HG03378 (cell line): ENCODE data around the gene HK3.
"Not testable (repeated sequence)": the region's sequence is repeated elsewhere in the genome, so short reads cannot be mapped to it uniquely, and the experiment has no call there.

Experiments
- ATAC-seq: cut with Tn5 transposase; IDR thresholded peaks from one replicate; pipeline ENCODE4 v1.9.1; 2021; ENCODE audit warnings: mild to moderate bottlenecking, moderate library complexity; ENCODE audit not compliant: unreplicated experiment

The HK3 gene

DNA sequence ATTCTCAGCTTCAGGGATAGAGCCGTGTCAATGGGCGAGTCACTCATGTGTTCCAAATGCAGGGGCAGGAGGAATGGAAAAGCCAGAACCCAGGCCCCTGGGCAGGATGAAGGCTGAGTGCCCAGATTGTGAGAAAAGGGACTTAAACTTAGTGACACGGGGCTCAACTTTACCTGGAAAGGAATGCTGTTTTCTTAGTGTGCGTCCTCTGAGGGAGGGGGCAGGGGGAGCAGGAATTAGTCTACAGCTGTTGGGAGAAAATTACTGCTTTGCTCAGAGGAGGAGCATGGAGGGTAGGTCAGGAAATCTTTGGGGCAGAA is 14.6 kb downstream of the HK3 start:
- ATAC-seq = no peak

DNA sequence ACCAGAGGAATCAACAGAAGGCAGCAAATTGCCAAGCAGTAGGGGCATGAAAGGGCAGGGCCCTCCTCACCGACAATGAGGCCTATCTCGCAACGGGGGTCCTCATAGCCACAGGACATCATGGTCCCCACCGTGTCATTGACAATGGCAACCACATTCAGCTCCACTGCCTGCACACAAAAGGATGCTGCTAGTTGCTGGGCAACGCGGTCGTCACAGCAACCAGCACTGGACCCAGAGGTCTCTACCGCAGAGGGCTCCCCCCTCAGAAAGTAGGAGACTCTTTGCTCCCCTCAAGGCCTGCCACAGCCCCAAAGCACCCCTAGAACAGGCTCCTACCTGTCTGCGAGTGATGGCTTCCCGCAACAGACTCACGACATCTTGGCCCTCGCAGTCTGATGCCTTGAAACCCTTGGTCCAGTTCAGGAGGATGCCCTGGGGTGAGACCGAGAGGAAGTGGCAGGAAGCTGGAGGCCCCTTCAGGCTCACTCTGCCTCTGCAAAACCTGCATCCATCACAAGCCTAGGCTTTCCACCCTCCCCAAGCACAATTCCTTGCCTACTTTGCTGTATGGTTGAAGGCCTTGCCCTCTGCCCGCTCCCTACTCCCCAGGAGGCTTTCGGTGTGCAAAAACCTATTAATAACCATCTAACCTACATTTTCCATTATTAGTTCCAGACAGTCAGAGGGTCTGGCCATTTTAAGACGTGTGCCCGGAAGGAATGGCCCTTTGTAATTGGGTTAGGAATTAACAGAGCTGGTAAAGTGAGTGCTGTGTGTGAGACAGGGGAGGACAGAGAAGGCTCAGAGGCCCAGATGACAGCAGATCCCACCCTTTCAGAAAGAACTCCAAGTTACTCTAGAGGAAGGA is 15.2 kb downstream of the HK3 start:
- no peak for ATAC-seq

DNA sequence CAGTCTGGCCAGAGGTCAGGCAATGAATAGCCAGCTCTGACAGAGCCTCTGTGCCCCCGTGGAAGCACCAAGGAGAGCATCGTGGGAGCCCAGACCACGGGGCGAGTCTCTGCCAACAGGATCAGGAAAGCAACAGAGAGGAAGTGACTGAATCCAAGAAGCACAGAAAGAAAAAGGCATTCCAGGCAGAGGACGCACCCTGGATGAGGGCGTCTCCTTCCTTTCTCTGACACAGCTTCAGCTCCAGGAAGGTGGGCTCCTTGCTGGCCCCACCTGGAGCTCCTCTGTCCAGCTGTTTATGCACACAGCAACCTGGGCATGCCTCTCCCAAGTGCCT is 16.6 kb downstream of the HK3 start:
- no peak for ATAC-seq

DNA sequence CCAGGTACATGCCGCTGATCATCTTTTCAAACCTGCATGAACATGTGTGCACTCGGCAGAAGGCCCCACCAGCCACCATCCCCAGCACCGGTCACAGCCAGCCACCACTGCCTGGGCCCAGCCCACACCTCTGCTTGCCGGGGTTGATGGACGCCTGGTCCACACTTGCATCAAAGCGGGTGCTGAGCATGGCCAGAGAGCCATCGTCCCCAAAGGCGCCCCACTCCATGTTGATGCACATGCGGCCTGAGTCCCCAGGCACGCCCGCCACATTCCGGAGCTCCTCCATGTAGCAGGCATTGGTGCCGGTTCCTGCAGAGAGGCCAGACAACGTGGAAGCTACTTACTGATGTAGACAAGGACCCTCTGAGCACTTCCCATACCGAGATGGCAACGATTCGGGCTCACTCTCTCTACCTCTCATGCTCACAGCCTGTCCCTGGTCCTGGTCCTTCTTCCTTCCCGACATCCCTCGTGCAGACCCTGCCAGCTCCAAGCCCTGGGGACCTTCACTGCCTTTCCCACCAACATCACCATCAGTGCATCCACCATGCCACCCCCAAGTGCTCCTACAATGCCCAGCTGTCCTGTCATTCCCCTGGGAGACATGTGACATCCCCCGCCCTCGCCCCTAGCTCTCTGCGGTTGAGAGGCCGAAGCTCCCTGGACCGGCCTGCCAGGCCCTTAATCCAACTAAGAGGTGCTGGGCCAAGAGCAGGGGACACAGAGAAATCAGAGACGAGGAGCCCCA is 17.2 kb downstream of the HK3 start:
- no peak for ATAC-seq

DNA sequence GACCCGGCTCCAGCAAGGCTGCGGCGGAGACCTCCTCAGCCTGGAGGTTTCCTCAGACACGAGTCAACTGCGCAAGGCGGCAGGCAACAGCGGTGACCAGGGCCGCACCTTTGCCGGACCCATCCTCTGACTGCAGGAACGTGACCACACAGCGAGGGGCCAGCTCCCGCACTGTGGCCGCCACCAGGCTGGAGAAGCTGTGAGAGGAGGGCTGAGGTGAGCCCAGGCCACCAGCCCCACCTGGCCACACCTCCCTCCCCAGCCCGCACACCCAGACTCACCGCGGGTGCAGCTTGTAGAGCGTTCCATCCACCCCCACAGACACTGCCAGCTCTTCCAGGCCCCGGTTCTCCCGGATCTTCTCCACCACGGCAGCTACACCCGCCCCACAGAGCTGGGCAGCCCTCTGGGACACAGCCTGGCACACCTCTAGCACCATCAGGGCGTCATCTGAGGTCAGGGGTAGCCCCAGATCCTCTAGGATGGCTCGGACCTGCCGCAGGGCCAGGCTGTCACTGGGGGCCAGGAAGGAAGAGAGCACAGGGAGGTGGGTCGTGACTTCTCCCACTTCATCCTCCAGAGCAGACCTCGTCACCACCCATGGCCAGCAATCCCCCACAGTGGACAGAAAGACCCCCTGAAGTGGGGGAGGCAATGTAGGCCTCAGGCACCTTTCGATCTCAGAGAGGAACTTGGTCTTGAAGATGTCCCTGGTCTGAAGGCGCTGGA is 18.0 kb downstream of the HK3 start:
- ATAC-seq = no peak

DNA sequence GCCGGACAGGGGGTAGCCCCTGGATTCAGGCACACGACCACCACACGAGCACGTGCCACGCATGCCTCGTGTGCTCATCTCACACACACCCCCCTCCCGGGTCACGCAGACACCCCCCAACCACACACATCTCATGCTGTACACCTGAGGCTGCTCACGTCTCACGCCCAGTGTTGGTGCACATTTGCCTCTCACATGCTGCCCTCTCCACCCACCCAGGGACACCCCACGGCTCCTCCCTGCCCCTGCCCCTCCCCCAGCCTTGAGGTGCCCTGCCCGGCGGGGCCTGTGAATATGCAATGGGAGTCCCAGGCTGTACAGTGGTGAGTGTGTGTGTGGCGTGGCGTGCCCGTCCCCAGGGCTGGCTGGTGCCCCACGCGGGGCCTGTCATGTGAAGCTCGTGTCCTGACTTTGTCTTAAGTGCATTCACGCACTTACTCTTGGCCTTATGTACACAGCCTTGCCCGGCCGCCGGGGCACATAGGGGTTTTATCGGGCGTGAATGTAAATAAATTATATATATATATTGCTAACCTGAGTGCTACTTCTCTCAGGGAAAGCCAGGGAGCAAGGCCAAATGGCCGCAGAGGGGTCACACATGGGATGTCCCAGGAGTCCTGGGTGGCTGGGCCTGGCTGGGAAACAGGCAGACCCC is 18.7 kb downstream of the HK3 start:
- no peak for ATAC-seq

DNA sequence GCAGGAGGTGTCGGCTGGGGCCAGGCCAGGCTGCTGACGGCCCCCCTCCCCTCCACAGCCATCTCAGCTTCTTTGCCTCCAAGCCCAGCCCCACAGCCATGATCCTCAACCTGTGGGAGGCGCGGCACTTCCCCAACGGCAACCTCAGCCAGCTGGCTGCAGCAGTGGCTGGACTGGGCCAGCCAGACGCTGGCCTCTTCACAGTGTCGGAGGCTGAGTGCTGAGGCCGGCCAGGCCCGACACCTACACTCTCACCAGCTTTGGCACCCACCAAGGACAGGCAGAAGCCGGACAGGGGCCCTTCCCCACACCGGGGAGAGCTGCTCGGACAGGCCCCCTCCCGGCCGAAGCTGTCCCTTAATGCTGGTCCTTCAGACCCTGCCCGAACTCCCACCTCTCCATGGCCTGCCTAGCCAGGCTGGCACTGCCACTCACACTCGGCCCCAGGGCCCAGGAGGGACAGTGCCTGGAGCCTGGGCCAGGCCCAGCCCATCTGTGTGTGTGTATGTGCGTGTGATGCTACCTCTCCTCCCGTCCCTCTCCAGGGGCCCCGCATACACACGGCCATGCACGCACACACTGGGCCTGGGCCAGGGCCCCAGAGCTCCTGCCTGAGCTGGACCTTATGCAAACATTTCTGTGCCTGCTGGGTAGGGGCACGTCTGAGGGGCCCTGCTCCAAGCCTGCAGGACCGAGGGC is 19.3 kb downstream of the HK3 start:
- no peak for ATAC-seq

DNA sequence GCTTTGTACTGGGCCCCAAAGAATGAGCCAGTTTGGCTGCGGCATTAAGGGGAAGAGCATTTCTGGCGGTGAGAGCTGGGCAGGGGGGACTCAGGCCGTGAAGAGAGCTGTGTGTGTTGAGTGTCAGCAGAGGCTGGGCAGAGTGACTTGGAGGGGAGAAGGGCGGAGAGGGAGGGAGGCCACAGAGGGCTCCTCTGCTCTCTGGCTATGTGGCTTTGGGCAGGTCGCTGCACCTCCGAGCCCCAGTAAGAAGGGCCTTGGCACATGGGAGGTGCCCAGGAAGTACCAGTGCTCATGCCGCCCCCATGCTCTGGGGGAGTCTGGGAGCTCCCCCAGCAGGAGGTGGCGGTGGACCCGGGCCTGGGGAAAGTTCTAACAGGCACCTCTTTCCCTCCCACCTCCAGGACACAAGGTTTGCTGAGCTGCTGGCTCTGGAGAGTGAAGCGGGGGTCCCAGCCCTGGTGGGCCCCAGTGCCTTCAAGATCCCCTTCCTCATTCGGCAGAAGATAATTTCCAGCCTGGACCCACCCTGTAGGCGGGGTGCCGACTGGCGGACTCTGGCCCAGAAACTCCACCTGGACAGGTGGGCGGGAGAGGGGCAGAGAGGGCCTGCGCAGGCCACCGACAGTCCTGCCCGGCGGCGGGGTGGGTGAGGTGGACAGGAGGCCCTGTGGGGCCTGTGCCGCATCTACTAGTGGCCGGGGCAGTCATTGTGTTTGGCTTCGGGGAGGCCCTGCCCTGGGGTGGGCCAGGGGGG is 20.1 kb downstream of the HK3 start:
- ATAC-seq = no peak

DNA sequence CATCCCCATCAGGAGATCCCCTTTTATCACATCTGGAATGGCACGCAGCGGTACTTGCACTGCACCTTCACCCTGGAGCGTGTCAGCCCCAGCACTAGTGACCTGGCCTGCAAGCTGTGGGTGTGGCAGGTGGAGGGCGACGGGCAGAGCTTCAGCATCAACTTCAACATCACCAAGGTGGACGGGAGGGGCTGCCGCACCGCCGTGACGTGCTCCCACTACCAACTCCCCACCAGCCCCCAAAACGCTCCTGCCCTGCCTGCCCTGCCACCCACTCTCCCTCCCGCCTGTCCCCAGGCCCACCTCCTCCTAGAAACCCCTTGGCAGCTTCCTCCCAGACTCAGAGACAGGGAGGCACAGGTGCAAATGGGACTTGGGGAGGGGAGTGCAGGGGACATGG is 20.7 kb downstream of the HK3 start:
- no peak for ATAC-seq

DNA sequence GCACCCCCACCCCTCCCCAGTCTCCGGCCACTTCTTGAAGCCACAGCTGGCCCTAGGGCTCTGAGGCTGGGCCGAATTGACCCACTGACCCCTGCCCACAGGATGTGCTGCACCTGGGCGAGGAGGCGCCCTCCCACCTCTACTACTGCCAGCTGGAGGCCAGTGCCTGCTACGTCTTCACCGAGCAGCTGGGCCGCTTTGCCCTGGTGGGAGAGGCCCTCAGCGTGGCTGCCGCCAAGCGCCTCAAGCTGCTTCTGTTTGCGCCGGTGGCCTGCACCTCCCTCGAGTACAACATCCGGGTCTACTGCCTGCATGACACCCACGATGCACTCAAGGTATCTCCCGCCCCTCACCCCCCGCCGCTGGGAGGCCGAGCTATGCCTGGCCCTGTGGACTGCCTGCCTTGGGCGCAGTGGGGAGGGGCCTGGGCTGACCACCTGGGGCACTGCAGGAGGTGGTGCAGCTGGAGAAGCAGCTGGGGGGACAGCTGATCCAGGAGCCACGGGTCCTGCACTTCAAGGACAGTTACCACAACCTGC is 21.3 kb downstream of the HK3 start:
- no peak for ATAC-seq

DNA sequence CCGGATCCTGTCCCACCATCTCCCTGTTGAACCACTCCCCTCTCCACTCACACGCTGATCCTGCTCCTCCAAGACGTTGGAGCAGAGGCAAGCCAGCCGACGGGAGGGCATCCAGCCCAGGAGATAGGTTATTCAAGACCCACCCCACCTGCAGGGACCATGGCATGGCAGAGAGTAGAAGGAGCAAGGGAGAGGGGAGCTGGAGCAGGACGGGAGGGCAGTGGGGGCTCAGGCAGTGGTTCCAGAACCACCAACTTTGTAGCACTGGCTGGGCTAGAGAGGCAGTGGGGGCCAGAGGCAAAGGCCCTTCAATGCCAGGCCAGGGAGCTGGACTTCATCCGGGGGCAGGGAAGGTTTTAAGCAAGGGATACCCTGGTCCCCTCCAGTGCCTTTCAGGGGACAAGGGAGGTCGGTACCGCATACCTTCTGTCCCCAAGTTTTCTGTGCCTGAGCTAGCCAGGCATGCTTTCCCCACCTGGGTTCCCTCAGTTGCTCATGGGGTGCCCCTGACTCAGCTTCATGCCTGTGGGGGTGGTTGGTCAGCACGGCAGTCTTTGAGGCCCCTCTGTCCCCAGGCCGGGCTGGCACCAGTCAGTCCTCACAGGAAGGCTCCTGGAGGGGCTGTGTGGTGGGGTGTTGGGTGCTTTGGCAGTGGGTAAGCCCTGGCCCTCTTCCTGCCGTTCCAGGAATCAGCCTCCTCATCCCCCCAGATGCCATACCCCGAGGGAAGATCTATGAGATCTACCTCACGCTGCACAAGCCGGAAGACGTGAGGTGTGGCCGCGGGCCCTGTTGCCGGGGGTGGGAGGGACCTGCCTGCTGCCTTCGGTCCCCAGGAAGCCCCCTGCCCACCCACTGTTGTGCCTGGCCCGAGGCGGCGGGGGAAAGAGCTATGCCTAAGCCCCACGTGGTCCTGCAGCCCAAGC is 22.4 kb downstream of the HK3 start:
- ATAC-seq = no peak

DNA sequence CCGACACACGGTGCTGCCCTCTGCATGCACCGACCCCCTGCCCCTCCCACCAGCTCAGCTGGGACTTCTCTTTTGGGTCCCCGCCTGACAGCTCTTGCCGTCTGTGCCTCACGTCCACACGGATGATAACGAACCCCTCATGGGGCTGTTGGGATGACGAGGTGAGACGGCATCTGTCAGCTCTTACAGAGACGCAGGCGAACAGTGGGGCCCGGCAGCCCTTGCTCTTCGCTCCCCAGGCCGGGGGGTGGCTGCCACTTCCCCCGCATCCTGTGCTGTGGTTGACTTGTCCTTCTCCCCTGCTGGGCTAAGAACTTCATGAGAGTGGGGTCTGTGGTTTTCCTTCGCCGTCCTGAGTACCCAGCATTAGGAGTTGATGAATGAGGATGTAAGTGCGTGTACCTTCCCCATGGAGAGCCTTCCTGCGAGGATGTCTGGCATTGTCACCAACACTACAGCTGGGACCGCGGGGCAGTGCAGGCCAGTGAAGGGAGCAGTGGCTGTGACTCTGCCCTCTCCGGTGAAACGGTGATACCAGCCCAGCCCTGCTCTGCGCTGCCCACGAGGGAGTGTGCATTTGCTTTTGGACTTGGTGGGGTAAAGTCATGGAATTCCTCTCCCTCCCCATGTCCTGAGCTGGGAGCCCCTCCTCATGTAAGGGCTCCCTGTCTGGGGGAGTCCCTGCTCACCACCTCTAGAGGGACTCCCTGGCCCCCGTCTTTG is 23.2 kb downstream of the HK3 start:
- no peak for ATAC-seq

DNA sequence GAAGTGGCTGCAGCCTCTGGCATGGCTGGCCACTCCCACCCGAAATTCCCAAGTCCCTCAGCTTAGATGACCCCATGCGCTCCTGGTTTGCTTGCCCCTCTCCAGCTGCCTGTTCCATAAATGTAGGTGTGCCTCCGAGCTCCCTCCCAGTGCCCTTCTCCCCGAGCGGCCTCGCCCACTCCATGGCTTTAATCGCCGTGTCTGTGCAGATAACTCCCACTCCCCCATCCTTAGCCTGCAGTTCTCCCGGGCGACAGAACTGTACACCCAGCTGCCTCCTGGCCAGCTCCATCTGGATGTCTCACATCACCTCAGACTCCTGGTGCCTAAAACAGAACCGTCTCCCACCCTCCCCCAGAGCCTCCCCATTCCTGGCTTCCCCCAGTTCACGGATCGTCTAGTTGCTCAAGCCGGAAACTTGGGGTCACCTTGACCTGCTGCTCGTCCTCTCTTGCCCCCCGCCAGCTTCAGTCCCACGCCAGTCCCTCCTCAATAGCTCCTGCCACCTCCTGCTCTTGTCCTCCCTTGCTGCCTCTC is 24.1 kb downstream of the HK3 start:
- no peak for ATAC-seq

DNA sequence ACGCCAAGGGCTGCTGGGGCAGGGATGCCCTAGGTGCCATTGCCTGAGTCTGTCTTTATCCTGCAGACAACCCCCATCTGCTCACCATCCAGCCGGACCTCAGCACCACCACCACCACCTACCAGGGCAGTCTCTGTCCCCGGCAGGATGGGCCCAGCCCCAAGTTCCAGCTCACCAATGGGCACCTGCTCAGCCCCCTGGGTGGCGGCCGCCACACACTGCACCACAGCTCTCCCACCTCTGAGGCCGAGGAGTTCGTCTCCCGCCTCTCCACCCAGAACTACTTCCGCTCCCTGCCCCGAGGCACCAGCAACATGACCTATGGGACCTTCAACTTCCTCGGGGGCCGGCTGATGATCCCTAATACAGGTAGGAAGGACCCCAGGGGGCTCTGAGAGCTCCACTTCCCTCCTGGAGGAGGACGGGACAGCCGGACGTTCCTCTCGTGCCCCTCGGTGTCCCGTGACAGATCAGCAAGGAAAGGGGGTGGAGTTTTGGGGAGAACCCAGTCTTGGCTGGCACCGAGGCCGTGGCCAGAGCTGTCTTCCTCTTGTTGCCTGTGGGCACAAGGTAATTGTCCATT is 24.9 kb downstream of the HK3 start:
- no peak for ATAC-seq

DNA sequence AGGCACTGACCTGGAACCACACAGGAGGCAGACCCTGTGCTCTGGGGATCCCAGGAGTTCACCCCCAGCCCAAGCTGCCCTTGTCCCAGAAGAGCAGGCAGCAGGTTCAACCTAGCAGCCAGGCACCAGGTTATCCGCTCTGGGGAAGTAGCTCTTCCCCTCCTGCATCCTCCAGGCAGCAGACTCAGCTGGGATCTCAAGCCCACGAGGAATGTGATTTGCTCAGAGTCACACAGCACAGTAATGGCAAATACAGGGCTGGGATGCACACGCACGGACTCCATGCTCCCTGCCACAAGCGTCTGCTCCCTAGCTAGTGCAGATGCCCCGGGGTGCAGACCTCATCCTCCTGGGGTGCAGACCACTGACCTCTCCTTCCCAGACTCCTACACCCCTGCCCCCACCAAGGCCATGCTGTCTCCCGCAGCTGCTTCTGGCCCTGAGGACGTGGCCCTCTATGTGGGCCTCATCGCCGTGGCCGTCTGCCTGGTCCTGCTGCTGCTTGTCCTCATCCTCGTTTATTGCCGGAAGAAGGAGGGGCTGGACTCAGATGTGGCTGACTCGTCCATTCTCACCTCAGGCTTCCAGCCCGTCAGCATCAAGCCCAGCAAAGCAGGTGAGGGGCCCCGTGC is 25.5 kb downstream of the HK3 start:
- ATAC-seq = no peak

DNA sequence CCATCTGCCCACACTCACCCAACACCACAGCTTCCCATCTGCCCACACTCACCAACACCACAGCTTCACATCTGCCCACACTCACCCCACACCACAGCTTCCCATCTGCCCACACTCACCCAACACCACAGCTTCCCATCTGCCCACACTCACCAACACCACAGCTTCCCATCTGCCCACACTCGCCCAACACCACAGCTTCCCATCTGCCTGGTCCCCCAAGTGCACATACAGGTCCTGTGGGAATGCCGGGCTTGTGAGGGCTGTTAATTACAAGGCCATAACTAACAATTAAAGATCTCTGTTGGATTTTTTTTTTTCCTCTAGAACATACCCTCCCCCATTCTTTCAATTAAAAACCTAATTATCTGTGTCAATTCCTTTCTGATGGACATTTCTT is 26.1 kb downstream of the HK3 start:
- ATAC-seq = not testable (repeated sequence)

DNA sequence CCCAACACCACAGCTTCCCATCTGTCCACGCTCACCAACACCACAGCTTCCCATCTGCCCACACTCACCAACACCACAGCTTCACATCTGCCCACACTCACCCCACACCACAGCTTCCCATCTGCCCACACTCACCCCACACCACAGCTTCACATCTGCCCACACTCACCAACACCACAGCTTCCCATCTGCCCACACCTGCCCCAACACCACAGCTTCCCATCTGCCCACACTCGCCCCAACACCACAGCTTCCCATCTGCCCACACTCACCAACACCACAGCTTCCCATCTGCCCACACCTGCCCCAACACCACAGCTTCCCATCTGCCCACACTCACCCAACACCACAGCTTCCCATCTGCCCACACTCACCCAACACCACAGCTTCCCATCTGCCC is 26.6 kb downstream of the HK3 start:
- ATAC-seq = not testable (repeated sequence)
